Progenitor cell of endocrine pancreas (in vitro differentiated cells): ENCODE data around the gene ZMYM5. TPM values are rescaled to one million over a fixed set of nuclear protein-coding genes. Genes with fewer than 3 reads are reported as not detected.
"Not testable (repeated sequence)": the region's sequence is repeated elsewhere in the genome, so short reads cannot be mapped to it uniquely, and the experiment has no call there.

ENCODE experiments used
- DNase-seq: peaks from one replicate; pipeline ENCODE4 v3.0.0; 2021; ENCODE audit warnings: low spot score; ENCODE audit not compliant: unreplicated experiment
- H3K27ac Mint-ChIP-seq: 2 replicates; pipeline ENCODE4 v1.8.0; 2021; ENCODE audit warnings: mild to moderate bottlenecking, moderate library complexity, mixed read lengths
- H3K27me3 Mint-ChIP-seq: 2 replicates; pipeline ENCODE4 v1.8.0; 2021; ENCODE audit warnings: mixed read lengths
- H3K36me3 Mint-ChIP-seq: 2 replicates; pipeline ENCODE4 v1.8.0; 2022; ENCODE audit warnings: mixed read lengths; ENCODE audit not compliant: insufficient read depth
- H3K4me1 Mint-ChIP-seq: 2 replicates; pipeline ENCODE4 v1.8.0; 2021; ENCODE audit warnings: low read depth, mixed read lengths
- H3K4me3 Mint-ChIP-seq: 2 replicates; pipeline ENCODE4 v1.8.0; 2021; ENCODE audit warnings: low read depth, mild to moderate bottlenecking, moderate library complexity, mixed read lengths
- H3K9me3 Mint-ChIP-seq: 2 replicates; pipeline ENCODE4 v1.8.0; 2021; ENCODE audit warnings: low read depth, mixed read lengths
- long read RNA-seq: library from polyadenylated mRNA; unstranded; transcript quantifications from one replicate; pipeline ENCODE4 v2.0.0, GENCODE V29; 2020
- total RNA-seq: library from RNA; stranded (reverse); gene quantifications from 2 replicates; pipeline ENCODE4 v1.2.1, GENCODE V29; 2021
- TF ChIP-seq, protein P1 (sequence below): fragments of 200-600 bp; sonication (generic); IDR thresholded peaks from one replicate; pipeline ENCODE4 v1.5.0; 2021; ENCODE audit warnings: antibody characterized with exemption, mild to moderate bottlenecking; ENCODE audit not compliant: unreplicated experiment

Gene ZMYM5
- 21.5 and 22.5 TPM in 2 replicates for total RNA-seq
- long read RNA-seq, transcript ZMYM5-202 (6 exons, 1,382 nt): minor isoform, 9 of 89 reads
- long read RNA-seq, transcript ZMYM5-205 (5 exons, 1,622 nt): minor isoform, 6 of 89 reads
- long read RNA-seq, transcript ZMYM5-201 (8 exons, 3,268 nt): major isoform, 12 of 89 reads
- long read RNA-seq, partial matches to known transcripts: 30 of 89 reads
- long read RNA-seq, other reads (novel, unspliced or antisense): 26 of 89 reads

DNA sequence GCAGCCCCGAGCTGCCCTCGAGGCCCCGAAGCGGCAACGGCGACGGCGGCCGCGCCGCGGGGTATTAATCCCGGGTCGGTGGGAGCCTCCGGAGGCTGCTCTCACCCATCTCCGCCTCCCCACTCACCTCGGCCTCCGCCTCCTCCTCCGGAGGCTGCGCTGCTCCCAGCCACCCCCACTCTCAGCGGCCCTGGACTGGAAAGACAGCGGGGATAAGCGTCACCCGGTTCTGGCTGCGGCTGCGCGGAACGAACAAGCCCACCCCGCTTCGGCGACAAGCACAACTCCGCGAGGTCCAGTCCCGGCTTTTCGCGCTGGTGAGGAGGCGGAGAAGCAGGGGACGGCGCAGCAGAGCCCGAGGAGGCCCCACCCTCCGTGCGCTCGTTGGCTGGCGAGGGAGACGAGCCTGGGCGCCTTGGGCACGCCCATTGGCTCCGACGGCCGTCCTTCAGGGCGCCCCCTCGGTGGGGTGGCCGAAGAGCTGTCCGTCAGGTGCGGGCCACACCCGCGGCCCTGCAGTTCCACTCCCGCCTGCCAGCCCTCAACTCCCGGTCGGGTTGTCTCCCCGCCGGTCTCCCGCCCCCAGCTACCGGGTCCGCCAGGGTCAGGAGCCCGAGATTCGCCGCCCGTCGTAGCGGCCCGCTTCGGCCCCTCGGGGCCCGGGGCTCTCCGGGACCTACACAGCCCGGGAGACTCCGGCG lies at the start of gene ZMYM5:
TSS of gene ZMYM5 (minus strand) at position 327 of the 701 bp plus-strand sequence. CDS start 11,469 bp downstream, outside the sequence.
- H3K27me3 Mint-ChIP-seq: no peaks in the 10 kb centered on the region
- peak within 1 kb of the TSS; percentile 99 for H3K27ac Mint-ChIP-seq
- peaks cover 20% of the 10 kb centered on the region for H3K4me1 Mint-ChIP-seq
- TF ChIP-seq, protein P1, sequence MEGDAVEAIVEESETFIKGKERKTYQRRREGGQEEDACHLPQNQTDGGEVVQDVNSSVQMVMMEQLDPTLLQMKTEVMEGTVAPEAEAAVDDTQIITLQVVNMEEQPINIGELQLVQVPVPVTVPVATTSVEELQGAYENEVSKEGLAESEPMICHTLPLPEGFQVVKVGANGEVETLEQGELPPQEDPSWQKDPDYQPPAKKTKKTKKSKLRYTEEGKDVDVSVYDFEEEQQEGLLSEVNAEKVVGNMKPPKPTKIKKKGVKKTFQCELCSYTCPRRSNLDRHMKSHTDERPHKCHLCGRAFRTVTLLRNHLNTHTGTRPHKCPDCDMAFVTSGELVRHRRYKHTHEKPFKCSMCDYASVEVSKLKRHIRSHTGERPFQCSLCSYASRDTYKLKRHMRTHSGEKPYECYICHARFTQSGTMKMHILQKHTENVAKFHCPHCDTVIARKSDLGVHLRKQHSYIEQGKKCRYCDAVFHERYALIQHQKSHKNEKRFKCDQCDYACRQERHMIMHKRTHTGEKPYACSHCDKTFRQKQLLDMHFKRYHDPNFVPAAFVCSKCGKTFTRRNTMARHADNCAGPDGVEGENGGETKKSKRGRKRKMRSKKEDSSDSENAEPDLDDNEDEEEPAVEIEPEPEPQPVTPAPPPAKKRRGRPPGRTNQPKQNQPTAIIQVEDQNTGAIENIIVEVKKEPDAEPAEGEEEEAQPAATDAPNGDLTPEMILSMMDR: no peak
- no peaks in the 10 kb centered on the region for H3K9me3 Mint-ChIP-seq
- DNase-seq: peak; percentile 97
- peaks cover 5% of the 10 kb centered on the region for H3K36me3 Mint-ChIP-seq
- H3K4me3 Mint-ChIP-seq: peak within 1 kb of the TSS; percentile 95

DNA sequence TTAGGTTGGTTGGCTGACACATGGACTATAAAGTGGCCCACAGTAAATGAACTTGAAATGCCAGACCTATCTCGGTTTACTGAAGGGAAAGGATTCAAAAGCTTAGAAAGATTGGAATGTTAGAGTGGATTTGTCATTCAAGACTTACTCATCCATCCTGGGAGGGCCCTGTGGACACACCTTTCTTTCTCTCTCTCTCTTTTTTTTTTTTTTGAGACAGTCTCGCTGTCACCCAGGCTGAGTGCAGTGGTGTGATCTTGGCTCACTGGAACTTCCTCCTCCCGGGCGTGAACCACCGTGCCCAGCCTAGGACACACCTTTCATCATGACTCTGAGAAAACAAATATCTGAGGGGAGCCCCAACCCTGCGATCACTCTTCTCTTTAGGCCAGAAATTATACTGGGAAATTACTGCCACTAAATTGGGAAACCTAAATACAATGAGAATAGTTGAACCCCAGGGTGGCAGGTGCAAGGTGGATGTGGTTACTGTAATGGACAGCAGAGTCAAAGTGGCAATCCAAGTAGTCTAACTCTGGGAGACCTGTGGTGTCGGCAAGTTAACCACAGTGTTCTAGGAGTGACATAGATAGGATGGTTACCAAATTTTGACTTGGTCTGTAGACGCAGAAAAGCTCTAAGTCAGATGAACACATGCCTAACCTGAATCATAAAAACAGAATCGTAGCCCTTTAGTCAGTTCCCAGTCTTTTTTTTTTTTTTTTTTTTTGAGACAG lies 47.1 kb upstream of the ZMYM5 start:
- H3K27ac Mint-ChIP-seq: no peak overlapping the region
- H3K4me1 Mint-ChIP-seq: no peaks in the 10 kb centered on the region
- H3K4me3 Mint-ChIP-seq: no peak overlapping the region
- H3K36me3 Mint-ChIP-seq: no peaks in the 10 kb centered on the region
- H3K9me3 Mint-ChIP-seq: no peaks in the 10 kb centered on the region
- TF ChIP-seq, protein P1: no peak
- DNase-seq: no peak
- H3K27me3 Mint-ChIP-seq: no peaks in the 10 kb centered on the region

DNA sequence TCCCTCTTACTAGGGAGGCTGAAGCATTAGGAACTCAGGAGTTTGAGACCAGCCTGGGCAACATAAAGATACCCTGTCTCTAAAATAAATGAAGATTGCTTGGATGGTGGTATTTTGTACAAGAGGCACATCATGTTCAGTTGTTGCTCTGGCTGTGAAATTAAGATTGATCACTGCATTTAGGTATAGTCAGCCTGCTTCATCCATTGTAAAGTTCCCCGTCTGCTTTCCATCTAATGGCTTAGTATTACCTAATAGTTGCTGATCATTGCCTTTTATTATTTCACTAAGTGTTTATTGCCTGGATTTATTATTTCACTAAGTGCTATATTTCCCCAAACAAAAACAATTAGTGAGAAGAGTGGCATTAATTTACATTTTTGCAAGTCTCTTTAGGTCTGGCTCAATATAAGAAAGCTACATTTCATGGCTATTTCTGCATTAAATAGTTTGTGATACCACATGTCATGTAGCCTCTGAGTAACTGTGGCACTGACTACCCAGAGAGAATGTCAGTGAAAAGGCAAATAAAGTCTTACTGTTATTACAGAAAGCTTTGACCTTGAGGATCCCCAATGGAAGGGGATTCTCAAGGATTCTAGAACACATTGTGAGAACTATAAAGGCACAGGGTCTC lies 45.0 kb upstream of the ZMYM5 start:
- no peak overlapping the region for H3K4me3 Mint-ChIP-seq
- no peak overlapping the region for H3K27ac Mint-ChIP-seq
- H3K4me1 Mint-ChIP-seq: no peaks in the 10 kb centered on the region
- no peaks in the 10 kb centered on the region for H3K27me3 Mint-ChIP-seq
- TF ChIP-seq, protein P1: no peak
- H3K9me3 Mint-ChIP-seq: no peaks in the 10 kb centered on the region
- no peak for DNase-seq
- H3K36me3 Mint-ChIP-seq: no peaks in the 10 kb centered on the region

DNA sequence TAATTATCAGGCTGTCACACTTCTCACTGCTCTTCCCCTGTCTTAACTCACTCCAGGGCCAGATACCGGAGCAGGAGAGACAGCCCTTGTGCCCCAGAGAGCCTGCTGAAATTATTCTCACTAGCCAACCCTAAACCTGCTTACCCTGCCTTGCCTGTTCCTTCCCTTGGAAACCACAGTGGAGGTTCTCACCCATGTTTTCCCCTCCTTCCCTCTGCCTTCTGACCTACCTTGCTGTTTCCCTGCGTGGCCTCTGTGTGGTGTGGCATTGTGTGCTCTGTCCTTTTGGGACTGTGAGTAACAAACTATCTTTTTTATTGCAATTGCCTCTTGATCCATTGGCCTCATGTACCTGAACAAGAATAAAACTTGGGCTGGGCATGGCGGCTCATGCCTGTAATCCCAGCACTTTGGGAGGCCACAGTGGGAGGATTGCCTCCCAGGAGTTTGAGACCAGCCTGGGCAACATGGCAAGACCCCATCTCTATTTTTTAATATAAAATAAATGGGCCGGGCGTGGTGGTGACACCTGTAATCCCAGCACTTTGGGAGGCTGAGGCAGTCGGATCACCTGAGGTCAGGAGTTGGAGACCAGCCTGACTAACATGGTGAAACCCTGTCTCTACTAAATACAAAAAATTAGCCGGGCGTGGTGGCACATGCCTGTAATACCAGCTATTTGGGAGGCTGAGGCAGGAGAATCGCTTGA lies 42.2 kb upstream of the ZMYM5 start:
- not testable (repeated sequence) for H3K9me3 Mint-ChIP-seq, H3K4me1 Mint-ChIP-seq, H3K36me3 Mint-ChIP-seq, H3K27ac Mint-ChIP-seq, H3K27me3 Mint-ChIP-seq, DNase-seq, H3K4me3 Mint-ChIP-seq

DNA sequence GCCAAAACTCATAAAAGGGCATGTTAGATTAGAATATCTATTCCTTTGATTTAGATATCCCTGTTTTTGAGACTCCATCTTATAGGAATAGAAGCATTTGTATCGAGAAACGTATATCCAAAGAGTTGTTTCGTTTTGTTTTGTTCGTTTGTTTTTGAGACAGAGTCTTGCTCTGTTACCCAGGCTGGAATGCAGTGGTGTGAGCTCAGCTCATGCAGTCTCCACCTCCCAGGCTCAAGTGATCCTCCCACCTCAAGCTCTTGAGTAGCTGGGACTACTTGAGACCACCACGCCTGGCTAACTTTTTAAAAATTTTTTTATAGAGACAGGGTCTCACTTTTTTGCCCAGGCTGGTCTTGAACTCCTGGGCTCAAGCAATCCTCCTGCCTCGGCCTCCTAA lies 26.6 kb upstream of the ZMYM5 start:
- no peaks in the 10 kb centered on the region for H3K27me3 Mint-ChIP-seq
- no peaks in the 10 kb centered on the region for H3K36me3 Mint-ChIP-seq
- no peaks in the 10 kb centered on the region for H3K4me1 Mint-ChIP-seq
- no peaks in the 10 kb centered on the region for H3K9me3 Mint-ChIP-seq
- no peak overlapping the region for H3K27ac Mint-ChIP-seq
- DNase-seq: no peak
- TF ChIP-seq, protein P1: no peak
- H3K4me3 Mint-ChIP-seq: no peak overlapping the region
